Nephron (organoid): Measurements from ENCODE around the gene JAM2.
A peak's percentile ranks its signal among the peaks of the same experiment; 100 is the strongest.

ENCODE experiments used
- H3K27ac Mint-ChIP-seq, 3 experiments: 2 replicates each; pipeline ENCODE4 v1.8.0; 2020; ENCODE audit warnings: mixed read lengths in 3 of 3, mild to moderate bottlenecking in 2 of 3, moderate library complexity in 1 of 3
- H3K27me3 Mint-ChIP-seq: 2 replicates; pipeline ENCODE4 v1.8.0; 2021; ENCODE audit warnings: low read depth, mild to moderate bottlenecking, moderate library complexity, mixed read lengths
- H3K36me3 Mint-ChIP-seq: 2 replicates; pipeline ENCODE4 v1.8.0; 2020; ENCODE audit warnings: low read depth, mixed read lengths
- H3K4me1 Mint-ChIP-seq: 2 replicates; pipeline ENCODE4 v1.8.0; 2020; ENCODE audit warnings: mixed read lengths
- H3K4me3 Mint-ChIP-seq, 3 experiments: 2 replicates each; pipeline ENCODE4 v1.8.0; 2020; ENCODE audit warnings: mild to moderate bottlenecking in 3 of 3, mixed read lengths in 3 of 3, moderate library complexity in 2 of 3
- H3K9me3 Mint-ChIP-seq: 2 replicates; pipeline ENCODE4 v1.8.0; 2020; ENCODE audit warnings: mixed read lengths
- TF ChIP-seq, protein P1 (sequence below), 3 experiments: fragments of 200-600 bp; sonication (generic); IDR thresholded peaks; one replicate each; pipeline ENCODE4 v1.5.0; 2021; ENCODE audit warnings: antibody characterized with exemption in 3 of 3; ENCODE audit not compliant: unreplicated experiment in 3 of 3

Gene JAM2

DNA sequence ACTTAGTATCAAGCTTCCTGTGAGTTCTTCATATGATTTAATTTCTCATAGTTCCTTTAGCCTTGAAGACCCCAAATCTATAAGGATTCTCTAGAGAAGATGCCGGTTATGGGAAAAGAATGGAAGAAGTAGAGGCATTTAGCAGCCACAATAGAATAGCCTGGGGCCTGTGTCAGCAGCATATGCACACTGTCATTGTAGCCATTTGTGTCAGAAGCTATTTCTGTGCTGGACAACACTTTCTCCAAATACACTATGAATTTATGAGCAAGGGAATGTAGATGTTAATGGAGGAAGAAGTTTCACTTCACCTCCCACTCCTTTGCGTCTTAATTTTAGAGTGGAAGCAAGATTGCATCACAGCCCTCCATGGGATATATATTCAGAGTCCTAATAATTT is 17.4 kb downstream of the JAM2 start:
- TF ChIP-seq, protein P1, sequence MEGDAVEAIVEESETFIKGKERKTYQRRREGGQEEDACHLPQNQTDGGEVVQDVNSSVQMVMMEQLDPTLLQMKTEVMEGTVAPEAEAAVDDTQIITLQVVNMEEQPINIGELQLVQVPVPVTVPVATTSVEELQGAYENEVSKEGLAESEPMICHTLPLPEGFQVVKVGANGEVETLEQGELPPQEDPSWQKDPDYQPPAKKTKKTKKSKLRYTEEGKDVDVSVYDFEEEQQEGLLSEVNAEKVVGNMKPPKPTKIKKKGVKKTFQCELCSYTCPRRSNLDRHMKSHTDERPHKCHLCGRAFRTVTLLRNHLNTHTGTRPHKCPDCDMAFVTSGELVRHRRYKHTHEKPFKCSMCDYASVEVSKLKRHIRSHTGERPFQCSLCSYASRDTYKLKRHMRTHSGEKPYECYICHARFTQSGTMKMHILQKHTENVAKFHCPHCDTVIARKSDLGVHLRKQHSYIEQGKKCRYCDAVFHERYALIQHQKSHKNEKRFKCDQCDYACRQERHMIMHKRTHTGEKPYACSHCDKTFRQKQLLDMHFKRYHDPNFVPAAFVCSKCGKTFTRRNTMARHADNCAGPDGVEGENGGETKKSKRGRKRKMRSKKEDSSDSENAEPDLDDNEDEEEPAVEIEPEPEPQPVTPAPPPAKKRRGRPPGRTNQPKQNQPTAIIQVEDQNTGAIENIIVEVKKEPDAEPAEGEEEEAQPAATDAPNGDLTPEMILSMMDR (IDR thresholded peaks at IDR 0.05; ENCODE audit: unreplicated experiment in 3 of 3) = no peak
- Mint-ChIP-seq H3K36me3 (no peaks in the 10 kb centered on the region), H3K9me3 (no peaks in the 10 kb centered on the region), H3K27ac (no peak overlapping the region), H3K4me1 (peaks cover 5% of the 10 kb centered on the region), H3K4me3 (no peak overlapping the region), H3K27me3 (no peaks in the 10 kb centered on the region)

DNA sequence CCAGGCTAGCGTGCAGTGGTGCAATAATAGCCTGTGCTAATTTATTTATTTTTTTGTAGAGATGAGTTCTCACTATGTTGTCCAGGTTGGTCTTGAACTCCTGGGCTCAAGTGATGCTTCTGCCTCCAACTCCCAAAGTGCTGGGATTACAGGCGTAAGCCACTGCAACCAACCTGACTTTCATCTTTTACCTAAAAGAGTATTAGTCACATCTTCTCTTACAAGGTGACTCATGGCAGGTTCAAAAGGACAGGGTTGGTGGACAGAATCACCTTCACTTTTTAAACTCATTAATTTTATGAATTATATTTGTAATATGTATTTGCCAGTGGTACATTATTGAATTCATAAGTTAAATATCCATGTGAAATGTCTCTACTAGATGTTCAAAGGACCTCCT is 18.1 kb downstream of the JAM2 start:
- no peak overlapping the region for H3K4me3 Mint-ChIP-seq

DNA sequence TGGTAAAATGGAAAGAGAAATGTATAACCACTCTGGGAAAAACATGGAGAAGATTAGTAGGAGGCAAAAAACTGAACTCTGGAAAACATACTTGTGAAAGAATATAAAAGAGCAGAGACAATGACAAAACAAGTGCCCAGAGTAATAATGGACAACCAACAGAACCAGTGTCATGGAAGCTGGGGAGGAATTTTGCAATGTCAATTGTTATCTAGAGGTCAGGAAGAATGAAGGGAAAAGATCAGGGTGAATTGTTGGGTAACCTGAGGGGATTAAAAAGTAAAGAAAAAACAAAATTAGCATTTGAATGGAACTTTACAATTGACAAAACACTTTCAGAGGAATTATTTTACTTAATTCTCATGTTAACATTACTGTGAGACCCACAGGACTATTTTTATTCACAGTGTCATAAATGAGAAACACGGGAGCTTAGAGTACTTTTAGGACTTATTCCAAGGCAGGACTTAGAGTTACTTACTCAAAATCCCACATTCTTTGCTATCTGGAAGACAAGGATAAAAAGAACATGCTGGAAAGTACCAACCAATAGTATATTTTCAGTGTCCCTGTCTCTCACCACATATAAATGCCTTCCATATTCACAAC is 19.5 kb downstream of the JAM2 start:
- no peaks in the 10 kb centered on the region for H3K9me3 Mint-ChIP-seq
- no peak overlapping the region for H3K4me3 Mint-ChIP-seq
- no peak overlapping the region for H3K27ac Mint-ChIP-seq
- no peaks in the 10 kb centered on the region for H3K36me3 Mint-ChIP-seq
- H3K27me3 Mint-ChIP-seq = no peaks in the 10 kb centered on the region
- H3K4me1 Mint-ChIP-seq = peaks cover 5% of the 10 kb centered on the region
- TF ChIP-seq, protein P1 (IDR thresholded peaks at IDR 0.05; ENCODE audit: unreplicated experiment in 3 of 3) = no peak

More for the DNA sequence above, 18.1 kb downstream of the JAM2 start:
- no peaks in the 10 kb centered on the region for H3K27me3 Mint-ChIP-seq
- TF ChIP-seq, protein P1 (IDR thresholded peaks at IDR 0.05; ENCODE audit: unreplicated experiment in 3 of 3) = no peak
- no peaks in the 10 kb centered on the region for H3K9me3 Mint-ChIP-seq
- H3K27ac Mint-ChIP-seq = no peak overlapping the region
- no peaks in the 10 kb centered on the region for H3K36me3 Mint-ChIP-seq
- H3K4me1 Mint-ChIP-seq = peaks cover 5% of the 10 kb centered on the region

DNA sequence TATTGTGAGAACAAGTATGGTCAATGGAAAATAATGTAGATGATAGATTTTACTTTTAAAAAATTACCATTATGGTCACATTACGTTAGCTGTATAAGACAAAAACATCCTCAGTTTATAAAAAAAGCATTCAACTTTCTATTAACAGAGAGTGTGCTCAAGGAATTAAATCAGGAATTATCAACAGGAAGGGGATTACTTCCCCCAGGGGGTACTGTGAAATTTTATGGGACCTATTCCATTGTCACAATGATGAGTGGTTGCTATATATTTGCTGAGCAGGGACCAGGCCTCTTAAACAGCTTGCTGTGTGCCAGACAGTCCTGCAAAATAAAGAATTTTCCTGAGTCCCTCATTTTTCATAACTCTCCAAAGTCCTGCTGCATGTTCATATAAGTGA is 21.2 kb downstream of the JAM2 start:
- TF ChIP-seq, protein P1 (IDR thresholded peaks at IDR 0.05; ENCODE audit: unreplicated experiment in 3 of 3) = no peak
- Mint-ChIP-seq H3K27ac (no peak overlapping the region), H3K27me3 (no peaks in the 10 kb centered on the region), H3K4me1 (peaks cover 5% of the 10 kb centered on the region), H3K9me3 (no peaks in the 10 kb centered on the region), H3K4me3 (no peak overlapping the region), H3K36me3 (no peaks in the 10 kb centered on the region)

DNA sequence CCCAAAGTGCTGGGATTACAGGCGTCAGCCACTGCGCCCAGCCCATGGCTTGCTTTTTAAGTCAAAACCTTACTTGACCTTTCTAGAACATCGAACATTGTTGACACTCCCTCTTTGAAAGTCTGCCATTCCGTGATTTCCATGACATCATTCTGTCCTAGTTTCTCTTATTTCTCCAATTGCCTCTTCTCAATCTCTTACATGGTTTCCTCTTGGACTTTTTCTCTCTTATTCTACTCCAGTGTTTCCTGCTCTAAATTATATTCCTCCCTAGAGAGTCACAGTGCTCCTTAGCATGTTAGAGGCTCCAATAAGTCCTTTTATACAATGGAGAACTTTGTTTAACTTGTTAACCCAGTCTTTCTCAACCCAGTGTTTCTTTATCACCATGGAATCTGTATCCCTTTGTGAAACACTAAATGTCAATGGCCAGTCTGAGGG is 25.5 kb downstream of the JAM2 start:
- H3K4me1 Mint-ChIP-seq = no peaks in the 10 kb centered on the region
- H3K4me3 Mint-ChIP-seq = no peak overlapping the region
- H3K27me3 Mint-ChIP-seq = no peaks in the 10 kb centered on the region
- H3K36me3 Mint-ChIP-seq = no peaks in the 10 kb centered on the region
- H3K27ac Mint-ChIP-seq = no peak overlapping the region
- TF ChIP-seq, protein P1 (IDR thresholded peaks at IDR 0.05; ENCODE audit: unreplicated experiment in 3 of 3) = no peak
- no peaks in the 10 kb centered on the region for H3K9me3 Mint-ChIP-seq

DNA sequence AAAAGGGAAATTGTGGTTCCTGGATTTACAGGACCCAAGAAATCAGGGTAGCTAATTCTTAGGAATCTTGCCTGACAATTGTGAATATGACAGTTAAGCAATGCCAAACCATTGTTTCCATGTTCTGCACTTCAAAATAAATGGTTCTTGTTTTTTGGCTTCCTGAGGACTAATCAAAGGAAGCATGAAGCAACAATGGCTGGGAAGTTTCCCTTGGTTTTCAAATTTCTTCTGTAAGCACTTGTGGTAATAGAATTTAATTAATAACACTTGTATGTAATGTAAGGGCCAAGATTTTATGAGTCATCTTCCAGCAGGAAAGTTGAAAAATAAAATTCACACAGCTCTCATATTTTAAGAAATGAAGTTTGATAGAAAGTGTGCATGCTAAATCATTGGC is 31.7 kb downstream of the JAM2 start:
- Mint-ChIP-seq H3K4me3 (no peak overlapping the region), H3K4me1 (peaks cover 6% of the 10 kb centered on the region), H3K36me3 (no peaks in the 10 kb centered on the region), H3K27me3 (no peaks in the 10 kb centered on the region), H3K9me3 (peaks cover 5% of the 10 kb centered on the region), H3K27ac (peak overlapping the region in 2 of 3 experiments; percentile 75 to 91)
- TF ChIP-seq, protein P1 (IDR thresholded peaks at IDR 0.05; ENCODE audit: unreplicated experiment in 3 of 3) = no peak
